ENCODE results near the gene ZDHHC3.

- TF ChIP-seq TAF1 (IDR thresholded peaks at IDR 0.05; ENCODE audit: borderline replicate concordance, insufficient read depth, low read length) (no peak), POLR2AphosphoS5 (IDR thresholded peaks at IDR 0.05; ENCODE audit: low read depth, low read length) (no peak), SIN3A (IDR thresholded peaks at IDR 0.05; ENCODE audit: borderline replicate concordance, insufficient read depth, low read length) (no peak), FOXP2 (optimal IDR thresholded peaks at IDR 0.05; ENCODE audit: borderline replicate concordance, extremely low read depth, extremely low read length, insufficient read depth) (no peak)
- TF ChIP-seq, protein P1, sequence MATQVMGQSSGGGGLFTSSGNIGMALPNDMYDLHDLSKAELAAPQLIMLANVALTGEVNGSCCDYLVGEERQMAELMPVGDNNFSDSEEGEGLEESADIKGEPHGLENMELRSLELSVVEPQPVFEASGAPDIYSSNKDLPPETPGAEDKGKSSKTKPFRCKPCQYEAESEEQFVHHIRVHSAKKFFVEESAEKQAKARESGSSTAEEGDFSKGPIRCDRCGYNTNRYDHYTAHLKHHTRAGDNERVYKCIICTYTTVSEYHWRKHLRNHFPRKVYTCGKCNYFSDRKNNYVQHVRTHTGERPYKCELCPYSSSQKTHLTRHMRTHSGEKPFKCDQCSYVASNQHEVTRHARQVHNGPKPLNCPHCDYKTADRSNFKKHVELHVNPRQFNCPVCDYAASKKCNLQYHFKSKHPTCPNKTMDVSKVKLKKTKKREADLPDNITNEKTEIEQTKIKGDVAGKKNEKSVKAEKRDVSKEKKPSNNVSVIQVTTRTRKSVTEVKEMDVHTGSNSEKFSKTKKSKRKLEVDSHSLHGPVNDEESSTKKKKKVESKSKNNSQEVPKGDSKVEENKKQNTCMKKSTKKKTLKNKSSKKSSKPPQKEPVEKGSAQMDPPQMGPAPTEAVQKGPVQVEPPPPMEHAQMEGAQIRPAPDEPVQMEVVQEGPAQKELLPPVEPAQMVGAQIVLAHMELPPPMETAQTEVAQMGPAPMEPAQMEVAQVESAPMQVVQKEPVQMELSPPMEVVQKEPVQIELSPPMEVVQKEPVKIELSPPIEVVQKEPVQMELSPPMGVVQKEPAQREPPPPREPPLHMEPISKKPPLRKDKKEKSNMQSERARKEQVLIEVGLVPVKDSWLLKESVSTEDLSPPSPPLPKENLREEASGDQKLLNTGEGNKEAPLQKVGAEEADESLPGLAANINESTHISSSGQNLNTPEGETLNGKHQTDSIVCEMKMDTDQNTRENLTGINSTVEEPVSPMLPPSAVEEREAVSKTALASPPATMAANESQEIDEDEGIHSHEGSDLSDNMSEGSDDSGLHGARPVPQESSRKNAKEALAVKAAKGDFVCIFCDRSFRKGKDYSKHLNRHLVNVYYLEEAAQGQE (IDR thresholded peaks at IDR 0.05; ENCODE audit: insufficient read depth in 1 of 2, low read depth in 2 of 2, low read length in 2 of 2): no peak
These were observed 13.8 kb upstream of the ZDHHC3 start for GRCh38 chr3:44989636-44990373.
